Measurements from ENCODE around the gene RNF26.

GRCh38 chr11:119322360-119322739 is 12.0 kb upstream of the RNF26 start:
- TF ChIP-seq CTCF (IDR thresholded peaks at IDR 0.05) (no peak), POLR2A (IDR thresholded peaks at IDR 0.05) (no peak)

All from lower leg skin (tissue), 3 donors.